Muscle layer of duodenum (tissue), 2 donors: Measurements from ENCODE around the gene ZNF462.

ENCODE experiments used
- H3K27ac ChIP-seq: one replicate; pipeline ENCODE4 v1.7.0; 2013; ENCODE audit warnings: mild to moderate bottlenecking, low read length
- H3K27me3 ChIP-seq: one replicate; pipeline ENCODE4 v1.7.0; 2013; ENCODE audit warnings: low read depth, mild to moderate bottlenecking, control low read depth, low read length
- H3K36me3 ChIP-seq, 2 donors: one replicate each; pipeline ENCODE4 v1.7.0; 2013; ENCODE audit warnings: low read length in 2 of 2, control low read depth in 1 of 2, mild to moderate bottlenecking in 1 of 2; ENCODE audit not compliant: insufficient read depth in 2 of 2, control insufficient read depth in 1 of 2
- H3K4me1 ChIP-seq, 2 donors: one replicate each; pipeline ENCODE4 v1.7.0; 2013; ENCODE audit warnings: low read length in 2 of 2, mild to moderate bottlenecking in 2 of 2, control low read depth in 1 of 2, moderate library complexity in 1 of 2; ENCODE audit not compliant: insufficient read depth in 2 of 2, control insufficient read depth in 1 of 2
- H3K4me3 ChIP-seq, 2 donors: one replicate each; pipeline ENCODE4 v1.7.0; 2013; ENCODE audit warnings: low read length in 2 of 2, low read depth in 1 of 2, mild to moderate bottlenecking in 1 of 2
- H3K9me3 ChIP-seq, 2 donors: one replicate each; pipeline ENCODE4 v1.7.0; 2013; ENCODE audit warnings: low read length in 2 of 2, control low read depth in 1 of 2, mild to moderate bottlenecking in 1 of 2; ENCODE audit not compliant: control insufficient read depth in 1 of 2
- donor health status: healthy.

The ZNF462 gene

GRCh38 chr9:106954974-106955850, 92.2 kb downstream of the ZNF462 start:
- H3K27me3 ChIP-seq, result no peaks in the 10 kb centered on the region
- H3K4me1 ChIP-seq, result peaks cover 0 to 5% of the 10 kb centered on the region in 2 donors
- H3K36me3 ChIP-seq, result peaks cover 0 to 12% of the 10 kb centered on the region in 2 donors
- no peaks in the 10 kb centered on the region for H3K9me3 ChIP-seq
- no peak overlapping the region for H3K4me3 ChIP-seq
- no peak overlapping the region for H3K27ac ChIP-seq

- Histone ChIP-seq H3K4me1 (peaks cover 0 to 5% of the 10 kb centered on the region in 2 donors), H3K27me3 (no peaks in the 10 kb centered on the region), H3K9me3 (no peaks in the 10 kb centered on the region), H3K27ac (no peak overlapping the region), H3K4me3 (no peak overlapping the region), H3K36me3 (peaks cover 0 to 10% of the 10 kb centered on the region in 2 donors)
Observed at GRCh38 chr9:106956971-106957370, 94.0 kb downstream of the ZNF462 start.

GRCh38 chr9:106958955-106959657, 96.1 kb downstream of the ZNF462 start:
- no peak overlapping the region for H3K4me3 ChIP-seq
- no peak overlapping the region for H3K27ac ChIP-seq
- peaks cover 0 to 5% of the 10 kb centered on the region in 2 donors for H3K4me1 ChIP-seq
- no peaks in the 10 kb centered on the region for H3K9me3 ChIP-seq
- H3K36me3 ChIP-seq, result peaks cover 0 to 10% of the 10 kb centered on the region in 2 donors
- no peaks in the 10 kb centered on the region for H3K27me3 ChIP-seq

DNA sequence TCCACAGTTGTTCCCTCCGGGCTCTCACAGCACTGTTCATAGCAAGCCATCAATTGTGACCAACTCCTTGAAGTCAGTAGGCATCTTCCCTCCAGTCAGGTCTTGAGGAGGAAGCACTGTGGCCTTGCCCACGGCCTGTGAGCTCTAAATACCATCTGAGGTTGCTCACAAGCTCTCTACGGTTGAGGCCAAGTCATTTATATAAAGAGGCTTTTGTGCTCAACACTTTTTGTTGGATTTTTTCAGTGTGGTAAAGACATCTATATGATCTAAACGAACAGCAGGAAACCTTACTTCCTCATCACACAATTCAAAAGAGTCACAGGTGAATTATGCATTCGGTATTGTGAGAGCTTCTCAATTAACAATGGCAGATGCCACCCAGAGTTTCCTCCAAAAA, 97.3 kb downstream of the ZNF462 start:
- no peak overlapping the region for H3K4me3 ChIP-seq
- peaks cover 0 to 10% of the 10 kb centered on the region in 2 donors for H3K36me3 ChIP-seq
- H3K4me1 ChIP-seq, result peaks cover 0 to 5% of the 10 kb centered on the region in 2 donors
- no peak overlapping the region for H3K27ac ChIP-seq
- H3K9me3 ChIP-seq, result no peaks in the 10 kb centered on the region
- H3K27me3 ChIP-seq, result no peaks in the 10 kb centered on the region

DNA sequence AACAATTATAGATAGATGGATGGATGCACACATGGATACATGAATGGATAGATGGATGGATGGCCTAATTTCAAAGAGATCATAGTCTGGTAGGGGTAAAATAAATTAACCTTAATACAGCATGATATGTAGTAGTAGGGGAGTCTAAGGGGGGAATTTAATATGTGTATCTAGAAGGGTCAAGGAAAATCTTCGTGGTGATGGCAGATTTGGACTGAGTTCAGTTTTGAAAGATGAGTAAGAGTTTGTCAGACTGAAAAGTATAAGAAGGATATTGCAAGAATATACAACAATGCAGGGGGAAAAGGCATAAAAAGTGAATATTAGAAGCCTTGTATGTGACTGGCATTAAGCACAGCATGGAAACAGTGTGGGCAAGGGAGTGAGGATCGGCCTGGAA, 98.7 kb downstream of the ZNF462 start:
- H3K27me3 ChIP-seq, result no peaks in the 10 kb centered on the region
- H3K4me1 ChIP-seq, result peaks cover 0 to 9% of the 10 kb centered on the region in 2 donors
- peaks cover 0 to 10% of the 10 kb centered on the region in 2 donors for H3K36me3 ChIP-seq
- H3K27ac ChIP-seq, result no peak overlapping the region
- H3K9me3 ChIP-seq, result no peaks in the 10 kb centered on the region
- no peak overlapping the region for H3K4me3 ChIP-seq

- peaks cover 0 to 10% of the 10 kb centered on the region in 2 donors for H3K36me3 ChIP-seq
- no peak overlapping the region for H3K27ac ChIP-seq
- peaks cover 0 to 14% of the 10 kb centered on the region in 2 donors for H3K4me1 ChIP-seq
- H3K27me3 ChIP-seq, result no peaks in the 10 kb centered on the region
- H3K9me3 ChIP-seq, result no peaks in the 10 kb centered on the region
- H3K4me3 ChIP-seq, result no peak overlapping the region
Observed at GRCh38 chr9:106962122-106962521, 99.2 kb downstream of the ZNF462 start.

DNA sequence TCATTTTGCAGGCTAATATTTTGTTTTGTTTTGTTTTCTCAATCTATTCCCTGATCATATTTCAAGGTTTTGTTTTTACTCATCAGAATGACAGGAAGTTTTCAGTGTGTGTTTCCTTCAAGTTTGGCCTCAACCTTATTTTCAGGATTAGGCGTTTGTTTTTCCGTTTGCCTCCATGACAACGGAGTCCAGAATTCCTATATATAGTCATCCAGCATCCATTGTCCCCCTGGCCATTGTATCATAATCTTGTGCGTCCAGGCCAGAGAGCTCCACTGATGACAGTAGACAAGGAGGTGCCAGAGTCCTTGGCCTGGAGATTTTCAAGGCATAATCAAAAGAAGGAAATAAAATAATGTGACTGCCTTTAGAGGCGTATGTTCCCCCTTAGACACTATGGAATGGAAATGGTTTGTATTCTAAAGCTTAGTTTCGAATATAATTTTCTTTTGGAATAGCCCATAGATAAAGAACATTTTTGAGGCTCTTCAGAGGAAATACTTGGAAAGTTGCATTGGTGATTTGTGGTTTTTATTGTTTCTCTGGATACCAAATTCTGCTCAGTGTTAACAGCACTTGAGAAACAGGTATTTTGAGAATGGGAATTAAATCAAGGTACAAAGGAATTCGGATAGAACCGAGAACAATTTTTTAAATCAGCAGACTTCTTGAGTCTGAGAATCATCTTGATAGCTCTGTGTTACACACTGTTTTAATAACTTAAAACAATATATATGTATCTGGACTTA, 99.8 kb downstream of the ZNF462 start:
- Histone ChIP-seq H3K4me1 (peaks cover 0 to 18% of the 10 kb centered on the region in 2 donors), H3K4me3 (no peak overlapping the region), H3K27me3 (no peaks in the 10 kb centered on the region), H3K27ac (peak overlapping the region; percentile 5), H3K9me3 (no peaks in the 10 kb centered on the region), H3K36me3 (peaks cover 0 to 10% of the 10 kb centered on the region in 2 donors)

DNA sequence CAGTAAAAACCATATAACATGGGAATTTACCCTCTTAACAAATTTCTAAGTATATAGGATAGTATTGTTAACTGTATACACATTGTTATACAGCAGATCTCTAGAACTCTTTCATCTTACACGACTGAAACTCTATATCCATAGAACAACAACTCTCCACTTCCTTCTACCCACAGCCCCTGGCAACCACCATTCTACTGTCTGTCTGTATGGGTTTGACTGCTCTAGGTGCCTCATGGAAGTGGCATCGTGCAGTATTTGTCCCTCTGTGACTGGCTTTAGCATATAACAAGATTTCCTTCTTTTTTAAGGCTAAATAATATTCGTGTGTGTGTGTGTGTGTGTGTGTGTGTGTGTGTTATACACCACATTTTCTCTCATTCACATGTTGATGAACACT, 100.7 kb downstream of the ZNF462 start:
- H3K4me1 ChIP-seq, result peaks cover 0 to 16% of the 10 kb centered on the region in 2 donors
- H3K9me3 ChIP-seq, result no peaks in the 10 kb centered on the region
- no peaks in the 10 kb centered on the region for H3K27me3 ChIP-seq
- H3K27ac ChIP-seq, result no peak overlapping the region
- peaks cover 0 to 10% of the 10 kb centered on the region in 2 donors for H3K36me3 ChIP-seq
- no peak overlapping the region for H3K4me3 ChIP-seq

DNA sequence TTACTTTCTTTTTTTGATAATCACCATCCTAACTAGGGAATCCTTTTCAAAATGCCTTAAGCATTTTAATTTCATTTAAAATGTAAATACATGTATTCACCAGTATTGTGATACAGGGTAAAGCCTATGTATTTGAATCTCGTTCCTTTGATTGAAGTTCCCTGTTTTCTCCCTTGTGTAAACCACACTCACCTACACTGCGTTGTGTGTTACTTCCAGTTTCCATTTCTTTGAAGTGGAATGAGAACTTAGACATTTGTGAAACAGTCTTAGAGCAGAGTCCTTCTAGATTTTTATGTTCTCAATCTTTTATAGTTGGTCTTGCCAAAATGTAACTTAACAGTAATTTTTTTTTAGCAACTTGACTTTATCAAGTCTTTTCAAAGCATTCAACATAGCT, 101.4 kb downstream of the ZNF462 start:
- Histone ChIP-seq H3K27me3 (no peaks in the 10 kb centered on the region), H3K36me3 (peaks cover 0 to 10% of the 10 kb centered on the region in 2 donors), H3K27ac (no peak overlapping the region), H3K4me3 (no peak overlapping the region), H3K9me3 (no peaks in the 10 kb centered on the region), H3K4me1 (peaks cover 0 to 13% of the 10 kb centered on the region in 2 donors)

- Histone ChIP-seq H3K4me1 (peaks cover 0 to 13% of the 10 kb centered on the region in 2 donors), H3K36me3 (peaks cover 0 to 3% of the 10 kb centered on the region in 2 donors), H3K27ac (no peak overlapping the region), H3K9me3 (no peaks in the 10 kb centered on the region), H3K4me3 (no peak overlapping the region), H3K27me3 (no peaks in the 10 kb centered on the region)
Observed at GRCh38 chr9:106964822-106965525, 102.0 kb downstream of the ZNF462 start.
